KMS-11 (cell line): ENCODE measurements around the gene ZNF248.

Experiments used
- H2AFZ ChIP-seq: fragments of 200-600 bp; sonication (generic); 2 replicates; pipeline ENCODE4 v1.6.1; 2016; ENCODE audit warnings: antibody characterized with exemption, mixed run types, low read depth
- H3K27ac ChIP-seq: fragments of 200-600 bp; sonication (generic); 2 replicates; pipeline ENCODE4 v1.6.1; 2016; ENCODE audit warnings: mild to moderate bottlenecking, mixed run types
- H3K27me3 ChIP-seq: fragments of 200-600 bp; sonication (generic); 2 replicates; pipeline ENCODE4 v1.6.1; 2017; ENCODE audit warnings: mild to moderate bottlenecking, low read depth, mixed run types, moderate library complexity; ENCODE audit not compliant: insufficient read depth
- H3K36me3 ChIP-seq: fragments of 200-600 bp; sonication (generic); 2 replicates; pipeline ENCODE4 v1.6.1; 2017; ENCODE audit warnings: mild to moderate bottlenecking, mixed run types; ENCODE audit not compliant: insufficient read depth
- H3K4me1 ChIP-seq: fragments of 200-600 bp; sonication (generic); 2 replicates; pipeline ENCODE4 v1.6.1; 2016; ENCODE audit warnings: mild to moderate bottlenecking, low read depth, mixed run types; ENCODE audit not compliant: poor library complexity, severe bottlenecking
- H3K4me2 ChIP-seq: fragments of 200-600 bp; sonication (generic); 2 replicates; pipeline ENCODE4 v1.7.0; 2016; ENCODE audit warnings: mild to moderate bottlenecking, mixed run types
- H3K4me3 ChIP-seq: fragments of 200-600 bp; sonication (generic); IDR thresholded peaks from 2 replicates; pipeline ENCODE4 v1.6.1; 2017; ENCODE audit warnings: low read depth, low read length, mixed read lengths; ENCODE audit not compliant: insufficient read depth
- H3K79me2 ChIP-seq: fragments of 200-600 bp; sonication (generic); 2 replicates; pipeline ENCODE4 v1.6.1; 2016; ENCODE audit warnings: low read depth, mixed run types; ENCODE audit not compliant: insufficient read depth
- H3K9ac ChIP-seq: fragments of 200-600 bp; sonication (generic); 2 replicates; pipeline ENCODE4 v1.6.1; 2016; ENCODE audit warnings: mild to moderate bottlenecking, mixed run types
- H4K20me1 ChIP-seq: fragments of 200-600 bp; sonication (generic); 2 replicates; pipeline ENCODE4 v1.6.1; 2016; ENCODE audit warnings: mild to moderate bottlenecking, mixed run types; ENCODE audit not compliant: insufficient read depth
- TF ChIP-seq, protein P1 (sequence below): fragments of 200-600 bp; sonication (generic); conservative IDR thresholded peaks from 2 replicates; pipeline ENCODE4 v1.6.1; 2017; ENCODE audit warnings: low read depth, mild to moderate bottlenecking, antibody characterized with exemption, low read length, moderate library complexity, mixed read lengths

The ZNF248 gene

GRCh38 chr10:37885850-37886249, 28.4 kb upstream of the ZNF248 start:
- Histone ChIP-seq H3K27ac (no peak overlapping the region), H4K20me1 (no peaks in the 10 kb centered on the region), H3K4me3 (no peak overlapping the region), H3K79me2 (no peaks in the 10 kb centered on the region), H3K9ac (no peak overlapping the region), H3K4me1 (no peaks in the 10 kb centered on the region), H3K27me3 (no peaks in the 10 kb centered on the region), H3K4me2 (no peak overlapping the region), H2AFZ (no peak overlapping the region), H3K36me3 (no peaks in the 10 kb centered on the region)
- TF ChIP-seq, protein P1, sequence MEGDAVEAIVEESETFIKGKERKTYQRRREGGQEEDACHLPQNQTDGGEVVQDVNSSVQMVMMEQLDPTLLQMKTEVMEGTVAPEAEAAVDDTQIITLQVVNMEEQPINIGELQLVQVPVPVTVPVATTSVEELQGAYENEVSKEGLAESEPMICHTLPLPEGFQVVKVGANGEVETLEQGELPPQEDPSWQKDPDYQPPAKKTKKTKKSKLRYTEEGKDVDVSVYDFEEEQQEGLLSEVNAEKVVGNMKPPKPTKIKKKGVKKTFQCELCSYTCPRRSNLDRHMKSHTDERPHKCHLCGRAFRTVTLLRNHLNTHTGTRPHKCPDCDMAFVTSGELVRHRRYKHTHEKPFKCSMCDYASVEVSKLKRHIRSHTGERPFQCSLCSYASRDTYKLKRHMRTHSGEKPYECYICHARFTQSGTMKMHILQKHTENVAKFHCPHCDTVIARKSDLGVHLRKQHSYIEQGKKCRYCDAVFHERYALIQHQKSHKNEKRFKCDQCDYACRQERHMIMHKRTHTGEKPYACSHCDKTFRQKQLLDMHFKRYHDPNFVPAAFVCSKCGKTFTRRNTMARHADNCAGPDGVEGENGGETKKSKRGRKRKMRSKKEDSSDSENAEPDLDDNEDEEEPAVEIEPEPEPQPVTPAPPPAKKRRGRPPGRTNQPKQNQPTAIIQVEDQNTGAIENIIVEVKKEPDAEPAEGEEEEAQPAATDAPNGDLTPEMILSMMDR = no peak

DNA sequence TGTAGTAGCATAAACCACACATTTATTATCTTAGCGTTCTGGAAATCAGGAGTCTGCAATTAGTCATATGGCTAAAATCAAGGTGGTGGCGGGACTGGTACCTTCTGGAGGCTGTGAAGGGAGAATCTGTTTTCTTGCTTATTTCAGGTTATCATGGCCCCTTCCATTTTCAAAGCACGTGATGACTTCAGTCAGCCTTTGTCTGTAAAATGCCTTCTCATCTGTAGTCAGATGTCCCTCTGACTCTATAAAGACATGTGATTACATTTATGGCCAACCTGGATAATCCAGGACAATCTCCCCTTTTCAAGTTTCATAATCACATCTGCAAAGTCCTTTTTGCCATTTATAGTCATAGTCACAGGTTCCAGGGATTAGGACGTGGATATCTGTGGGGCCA, 15.5 kb upstream of the ZNF248 start:
- H3K4me1 ChIP-seq = no peaks in the 10 kb centered on the region
- H3K36me3 ChIP-seq = no peaks in the 10 kb centered on the region
- H3K27ac ChIP-seq = no peak overlapping the region
- no peaks in the 10 kb centered on the region for H3K79me2 ChIP-seq
- H2AFZ ChIP-seq = no peak overlapping the region
- no peak overlapping the region for H3K4me2 ChIP-seq
- no peaks in the 10 kb centered on the region for H4K20me1 ChIP-seq
- TF ChIP-seq, protein P1 = no peak
- no peak overlapping the region for H3K9ac ChIP-seq
- no peak overlapping the region for H3K4me3 ChIP-seq
- no peaks in the 10 kb centered on the region for H3K27me3 ChIP-seq

DNA sequence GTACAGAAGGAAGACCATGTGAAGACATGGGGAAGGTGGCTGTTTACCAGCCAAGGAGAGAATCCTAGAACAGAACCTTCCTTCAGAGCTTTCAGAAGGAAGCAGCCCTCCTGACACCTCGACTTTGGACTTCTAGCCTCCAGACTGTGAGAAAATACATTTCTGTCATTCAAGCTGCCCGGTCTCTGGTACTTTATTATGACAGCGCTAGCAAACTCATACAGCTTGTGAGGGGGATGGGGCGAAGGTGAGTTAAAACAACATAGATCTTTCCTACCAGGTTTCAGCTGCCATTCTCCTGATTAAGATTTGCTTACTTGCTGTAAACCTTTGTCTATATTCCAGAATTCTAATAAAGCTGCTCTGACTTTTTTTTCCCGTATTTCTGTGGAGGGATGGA, 14.9 kb upstream of the ZNF248 start:
- Histone ChIP-seq H3K4me2 (no peak overlapping the region), H2AFZ (no peak overlapping the region), H3K79me2 (no peaks in the 10 kb centered on the region), H3K27ac (no peak overlapping the region), H3K9ac (no peak overlapping the region), H3K4me3 (no peak overlapping the region), H3K27me3 (no peaks in the 10 kb centered on the region), H3K4me1 (no peaks in the 10 kb centered on the region), H4K20me1 (no peaks in the 10 kb centered on the region), H3K36me3 (no peaks in the 10 kb centered on the region)
- TF ChIP-seq, protein P1 = no peak

GRCh38 chr10:37871568-37872251, 14.3 kb upstream of the ZNF248 start:
- Histone ChIP-seq H3K36me3 (no peaks in the 10 kb centered on the region), H4K20me1 (no peaks in the 10 kb centered on the region), H2AFZ (no peak overlapping the region), H3K4me1 (no peaks in the 10 kb centered on the region), H3K4me2 (no peak overlapping the region), H3K27ac (no peak overlapping the region), H3K4me3 (no peak overlapping the region), H3K79me2 (no peaks in the 10 kb centered on the region), H3K9ac (no peak overlapping the region), H3K27me3 (no peaks in the 10 kb centered on the region)
- TF ChIP-seq, protein P1 = no peak
